ENCODE measurements around the gene MSH2.

MSH2 gene

DNA sequence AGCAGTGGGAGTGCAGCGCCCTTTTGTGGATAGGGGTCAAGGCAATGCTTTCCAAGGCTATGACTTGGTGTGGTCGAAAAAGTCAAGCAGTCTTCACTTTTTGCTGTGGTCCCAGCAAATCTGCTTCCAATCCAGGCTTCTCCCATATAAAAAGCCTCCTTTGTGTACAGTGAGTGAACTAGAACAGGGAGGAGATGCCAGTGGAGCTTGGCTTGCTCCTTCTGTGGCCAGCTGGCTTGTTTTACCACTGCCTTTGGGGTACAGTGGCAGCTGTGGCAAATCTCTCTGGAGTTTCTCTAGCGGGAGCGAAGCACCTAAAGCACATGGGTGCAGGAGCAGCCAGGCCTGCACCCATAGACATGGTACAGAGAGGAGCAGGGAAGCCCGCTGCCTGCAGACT is 103.5 kb downstream of the MSH2 start:
- Histone ChIP-seq H3K27ac (ENCODE audit: low read length) (no peak overlapping the region), H3K4me1 (ENCODE audit: control insufficient read depth, insufficient read depth, low read length) (no peaks in the 10 kb centered on the region), H3K36me3 (ENCODE audit: control insufficient read depth in 2 of 2, insufficient read depth in 2 of 2, low read length in 2 of 2) (no peaks in the 10 kb centered on the region), H3K27me3 (ENCODE audit: control insufficient read depth in 1 of 2, insufficient read depth in 2 of 2, low read length in 2 of 2) (no peaks in the 10 kb centered on the region), H3K4me3 (ENCODE audit: low read length in 2 of 2) (no peak overlapping the region), H3K9ac (ENCODE audit: low read length in 2 of 2) (no peak overlapping the region), H3K9me3 (ENCODE audit: control insufficient read depth in 2 of 2, low read length in 2 of 2) (peaks cover 9 to 12% of the 10 kb centered on the region in 2 donors)

- H3K9ac ChIP-seq (ENCODE audit: low read length in 2 of 2), result no peak overlapping the region
- no peaks in the 10 kb centered on the region for H3K27me3 ChIP-seq (ENCODE audit: control insufficient read depth in 1 of 2, insufficient read depth in 2 of 2, low read length in 2 of 2)
- H3K4me3 ChIP-seq (ENCODE audit: low read length in 2 of 2), result no peak overlapping the region
- no peaks in the 10 kb centered on the region for H3K36me3 ChIP-seq (ENCODE audit: control insufficient read depth in 2 of 2, insufficient read depth in 2 of 2, low read length in 2 of 2)
- H3K4me1 ChIP-seq (ENCODE audit: control insufficient read depth, insufficient read depth, low read length), result no peaks in the 10 kb centered on the region
- no peak overlapping the region for H3K27ac ChIP-seq (ENCODE audit: low read length)
- H3K9me3 ChIP-seq (ENCODE audit: control insufficient read depth in 2 of 2, low read length in 2 of 2), result peaks cover 9 to 12% of the 10 kb centered on the region in 2 donors
Measured at GRCh38 chr2:47508080-47508479, 105.1 kb downstream of the MSH2 start.

DNA sequence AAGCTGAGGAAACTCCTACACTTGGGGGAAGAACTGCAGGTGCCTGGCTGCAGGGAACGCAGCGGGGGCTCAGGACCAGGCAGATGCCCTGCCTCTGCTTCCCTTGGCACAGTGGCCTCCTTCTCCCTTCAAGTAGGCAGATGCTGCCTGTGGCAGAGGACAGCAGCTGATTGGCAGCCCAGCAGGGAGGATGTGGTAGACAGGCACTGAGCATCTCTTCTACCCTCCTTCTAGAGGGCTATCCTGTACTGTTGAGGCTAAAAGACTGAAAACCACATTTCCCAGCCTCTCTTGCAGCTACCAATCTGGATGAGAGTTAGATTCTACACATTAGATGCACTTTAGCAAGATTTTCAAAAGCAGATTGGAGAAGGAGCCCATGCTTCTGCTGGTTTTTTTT is 105.7 kb downstream of the MSH2 start:
- Histone ChIP-seq H3K4me3 (ENCODE audit: low read length in 2 of 2) (no peak overlapping the region), H3K27me3 (ENCODE audit: control insufficient read depth in 1 of 2, insufficient read depth in 2 of 2, low read length in 2 of 2) (no peaks in the 10 kb centered on the region), H3K36me3 (ENCODE audit: control insufficient read depth in 2 of 2, insufficient read depth in 2 of 2, low read length in 2 of 2) (no peaks in the 10 kb centered on the region), H3K27ac (ENCODE audit: low read length) (no peak overlapping the region), H3K9ac (ENCODE audit: low read length in 2 of 2) (no peak overlapping the region), H3K9me3 (ENCODE audit: control insufficient read depth in 2 of 2, low read length in 2 of 2) (peaks cover 9 to 12% of the 10 kb centered on the region in 2 donors), H3K4me1 (ENCODE audit: control insufficient read depth, insufficient read depth, low read length) (no peaks in the 10 kb centered on the region)

DNA sequence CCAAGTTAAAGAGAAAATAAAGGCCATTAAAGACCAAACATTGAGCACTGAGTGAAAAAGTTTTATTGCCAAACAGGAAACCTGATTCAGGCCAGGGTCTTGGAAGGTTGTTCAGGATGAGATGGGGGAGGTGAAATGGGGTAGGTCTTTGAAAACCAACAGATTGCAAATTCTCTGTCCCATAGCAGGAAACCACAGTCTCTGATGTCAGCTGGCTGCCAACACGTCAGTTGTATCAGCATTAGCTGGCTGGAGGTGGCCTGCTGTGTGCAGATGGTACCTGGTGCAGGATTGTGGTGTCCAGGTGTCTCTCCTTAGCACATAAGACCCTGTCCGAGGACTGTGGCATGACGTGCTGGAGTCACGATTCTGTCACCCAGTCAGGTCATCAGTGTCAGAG is 106.3 kb downstream of the MSH2 start:
- Histone ChIP-seq H3K9me3 (ENCODE audit: control insufficient read depth in 2 of 2, low read length in 2 of 2) (peaks cover 9 to 10% of the 10 kb centered on the region in 2 donors), H3K27ac (ENCODE audit: low read length) (no peak overlapping the region), H3K36me3 (ENCODE audit: control insufficient read depth in 2 of 2, insufficient read depth in 2 of 2, low read length in 2 of 2) (no peaks in the 10 kb centered on the region), H3K4me3 (ENCODE audit: low read length in 2 of 2) (no peak overlapping the region), H3K4me1 (ENCODE audit: control insufficient read depth, insufficient read depth, low read length) (no peaks in the 10 kb centered on the region), H3K9ac (ENCODE audit: low read length in 2 of 2) (no peak overlapping the region), H3K27me3 (ENCODE audit: control insufficient read depth in 1 of 2, insufficient read depth in 2 of 2, low read length in 2 of 2) (no peaks in the 10 kb centered on the region)

GRCh38 chr2:47509821-47510385 is 106.9 kb downstream of the MSH2 start:
- H3K9me3 ChIP-seq (ENCODE audit: control insufficient read depth in 2 of 2, low read length in 2 of 2), result peaks cover 4 to 8% of the 10 kb centered on the region in 2 donors

GRCh38 chr2:47510745-47511144 is 107.8 kb downstream of the MSH2 start:
- H3K4me3 ChIP-seq (ENCODE audit: low read length in 2 of 2), result no peak overlapping the region
- no peaks in the 10 kb centered on the region for H3K27me3 ChIP-seq (ENCODE audit: control insufficient read depth in 1 of 2, insufficient read depth in 2 of 2, low read length in 2 of 2)
- H3K4me1 ChIP-seq (ENCODE audit: control insufficient read depth, insufficient read depth, low read length), result no peaks in the 10 kb centered on the region
- H3K9ac ChIP-seq (ENCODE audit: low read length in 2 of 2), result no peak overlapping the region
- H3K27ac ChIP-seq (ENCODE audit: low read length), result no peak overlapping the region
- peaks cover 0 to under 1% of the 10 kb centered on the region in 2 donors for H3K9me3 ChIP-seq (ENCODE audit: control insufficient read depth in 2 of 2, low read length in 2 of 2)
- no peaks in the 10 kb centered on the region for H3K36me3 ChIP-seq (ENCODE audit: control insufficient read depth in 2 of 2, insufficient read depth in 2 of 2, low read length in 2 of 2)

More at GRCh38 chr2:47509821-47510385, 106.9 kb downstream of the MSH2 start:
- H3K27me3 ChIP-seq (ENCODE audit: control insufficient read depth in 1 of 2, insufficient read depth in 2 of 2, low read length in 2 of 2), result no peaks in the 10 kb centered on the region
- H3K27ac ChIP-seq (ENCODE audit: low read length), result no peak overlapping the region
- H3K36me3 ChIP-seq (ENCODE audit: control insufficient read depth in 2 of 2, insufficient read depth in 2 of 2, low read length in 2 of 2), result no peaks in the 10 kb centered on the region
- H3K4me3 ChIP-seq (ENCODE audit: low read length in 2 of 2), result no peak overlapping the region
- H3K9ac ChIP-seq (ENCODE audit: low read length in 2 of 2), result no peak overlapping the region
- H3K4me1 ChIP-seq (ENCODE audit: control insufficient read depth, insufficient read depth, low read length), result no peaks in the 10 kb centered on the region

DNA sequence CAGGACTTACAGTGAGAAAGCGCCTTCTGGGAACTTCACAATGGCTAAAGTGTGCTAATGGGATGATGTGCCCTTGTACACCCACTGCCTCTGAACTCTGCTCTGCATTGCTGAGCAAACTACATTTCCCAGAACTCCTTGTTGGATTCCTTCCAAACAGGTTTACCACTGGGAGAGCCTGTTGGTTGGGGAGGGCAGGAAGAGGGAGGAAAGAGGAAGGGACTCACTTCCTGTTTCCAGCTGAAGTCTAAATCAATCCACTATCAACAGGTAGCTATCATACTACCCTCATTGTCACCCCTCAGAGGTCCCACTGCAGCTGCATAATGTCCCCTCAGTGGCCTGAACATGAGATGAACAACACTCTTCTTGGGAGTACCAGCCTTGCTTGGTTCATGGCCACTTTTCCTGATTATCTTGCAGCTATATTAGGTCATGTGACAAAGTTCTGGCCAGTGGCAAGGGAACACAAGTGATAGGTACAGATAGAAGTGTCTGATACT is 109.7 kb downstream of the MSH2 start:
- no peak overlapping the region for H3K9ac ChIP-seq (ENCODE audit: low read length in 2 of 2)
- H3K9me3 ChIP-seq (ENCODE audit: control insufficient read depth in 2 of 2, low read length in 2 of 2), result no peaks in the 10 kb centered on the region
- no peak overlapping the region for H3K4me3 ChIP-seq (ENCODE audit: low read length in 2 of 2)
- H3K27me3 ChIP-seq (ENCODE audit: control insufficient read depth in 1 of 2, insufficient read depth in 2 of 2, low read length in 2 of 2), result no peaks in the 10 kb centered on the region
- no peak overlapping the region for H3K27ac ChIP-seq (ENCODE audit: low read length)
- H3K4me1 ChIP-seq (ENCODE audit: control insufficient read depth, insufficient read depth, low read length), result no peaks in the 10 kb centered on the region
- no peaks in the 10 kb centered on the region for H3K36me3 ChIP-seq (ENCODE audit: control insufficient read depth in 2 of 2, insufficient read depth in 2 of 2, low read length in 2 of 2)

DNA sequence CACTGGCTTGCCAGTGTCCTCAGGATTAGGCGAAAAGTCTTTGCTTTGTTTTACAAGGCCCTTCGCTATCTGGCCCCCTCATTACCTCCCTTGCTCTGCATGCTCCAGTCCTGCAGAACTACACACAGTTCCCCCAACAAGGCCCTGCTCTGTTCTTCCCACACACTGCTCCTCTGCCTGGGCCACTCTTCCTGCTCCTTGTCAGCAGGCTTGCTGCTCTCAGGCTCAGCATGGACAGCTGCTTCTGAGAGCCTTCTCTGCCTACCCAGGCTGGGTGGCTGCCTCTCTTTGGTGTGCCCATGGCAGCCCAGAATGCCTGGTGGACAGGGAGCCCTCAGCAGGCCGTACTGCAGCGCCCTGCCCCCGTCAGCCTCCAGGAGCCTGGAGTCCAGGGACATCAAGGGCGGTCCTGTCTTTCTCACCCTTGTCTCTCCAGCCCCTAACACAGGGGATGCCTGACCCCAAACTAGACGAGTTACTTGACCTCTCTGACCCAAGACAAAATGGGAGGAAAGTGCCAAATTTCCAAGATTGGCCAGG is 111.1 kb downstream of the MSH2 start:
- no peaks in the 10 kb centered on the region for H3K36me3 ChIP-seq (ENCODE audit: control insufficient read depth in 2 of 2, insufficient read depth in 2 of 2, low read length in 2 of 2)
- H3K4me3 ChIP-seq (ENCODE audit: low read length in 2 of 2), result no peak overlapping the region
- peaks cover 0 to under 1% of the 10 kb centered on the region in 2 donors for H3K27me3 ChIP-seq (ENCODE audit: control insufficient read depth in 1 of 2, insufficient read depth in 2 of 2, low read length in 2 of 2)
- H3K9ac ChIP-seq (ENCODE audit: low read length in 2 of 2), result no peak overlapping the region
- H3K4me1 ChIP-seq (ENCODE audit: control insufficient read depth, insufficient read depth, low read length), result no peaks in the 10 kb centered on the region
- no peaks in the 10 kb centered on the region for H3K9me3 ChIP-seq (ENCODE audit: control insufficient read depth in 2 of 2, low read length in 2 of 2)
- H3K27ac ChIP-seq (ENCODE audit: low read length), result no peak overlapping the region

GRCh38 chr2:47516360-47517104 is 113.6 kb downstream of the MSH2 start:
- Histone ChIP-seq H3K27ac (ENCODE audit: low read length) (no peak overlapping the region), H3K4me3 (ENCODE audit: low read length in 2 of 2) (no peak overlapping the region), H3K36me3 (ENCODE audit: control insufficient read depth in 2 of 2, insufficient read depth in 2 of 2, low read length in 2 of 2) (no peaks in the 10 kb centered on the region), H3K4me1 (ENCODE audit: control insufficient read depth, insufficient read depth, low read length) (peaks cover 11% of the 10 kb centered on the region), H3K9ac (ENCODE audit: low read length in 2 of 2) (no peak overlapping the region), H3K27me3 (ENCODE audit: control insufficient read depth in 1 of 2, insufficient read depth in 2 of 2, low read length in 2 of 2) (peaks cover 4 to 8% of the 10 kb centered on the region in 2 donors), H3K9me3 (ENCODE audit: control insufficient read depth in 2 of 2, low read length in 2 of 2) (no peaks in the 10 kb centered on the region)

DNA sequence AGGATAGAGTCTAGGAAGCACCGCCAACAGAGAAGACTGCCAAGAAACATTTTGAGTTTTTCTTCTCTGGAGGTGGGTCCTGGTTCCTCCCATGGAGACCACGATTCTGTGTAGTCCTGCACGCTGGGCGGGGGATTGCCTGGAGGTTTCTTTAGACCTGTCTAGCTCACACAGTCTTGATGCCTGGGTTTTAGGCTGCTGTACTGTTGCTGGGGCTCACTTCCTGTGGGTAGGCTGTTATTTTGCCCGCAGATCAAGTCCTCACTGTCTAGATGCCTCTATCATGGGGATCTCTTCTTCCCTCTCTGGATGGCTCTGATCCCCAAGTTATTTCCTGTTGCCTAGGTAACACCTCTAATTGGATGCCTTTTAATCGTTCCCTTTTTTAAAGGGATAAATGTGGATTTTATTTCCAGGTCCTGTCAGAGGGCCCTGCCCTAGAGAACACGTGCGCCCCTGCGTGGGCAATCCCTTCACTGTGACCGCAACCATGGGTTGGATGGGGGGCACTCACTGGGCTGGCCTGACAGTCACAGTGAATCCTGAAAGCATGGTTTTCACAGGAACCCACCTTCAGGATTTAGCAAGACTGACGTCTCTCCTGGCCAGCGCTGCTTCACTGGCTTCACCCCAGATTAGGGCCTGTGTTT is 115.7 kb downstream of the MSH2 start:
- Histone ChIP-seq H3K27me3 (ENCODE audit: control insufficient read depth in 1 of 2, insufficient read depth in 2 of 2, low read length in 2 of 2) (peaks cover 8% of the 10 kb centered on the region in 2 donors), H3K9ac (ENCODE audit: low read length in 2 of 2) (no peak overlapping the region), H3K36me3 (ENCODE audit: control insufficient read depth in 2 of 2, insufficient read depth in 2 of 2, low read length in 2 of 2) (no peaks in the 10 kb centered on the region), H3K27ac (ENCODE audit: low read length) (no peak overlapping the region), H3K4me3 (ENCODE audit: low read length in 2 of 2) (no peak overlapping the region), H3K9me3 (ENCODE audit: control insufficient read depth in 2 of 2, low read length in 2 of 2) (no peaks in the 10 kb centered on the region), H3K4me1 (ENCODE audit: control insufficient read depth, insufficient read depth, low read length) (peaks cover 12% of the 10 kb centered on the region)

All from stomach smooth muscle (tissue), 2 donors.